Loucy (cell line): ENCODE results near the gene BOLA3.
A peak's percentile ranks its signal among the peaks of the same experiment; 100 is the strongest.

Experiments
- CTCF ChIP-seq: fragments of 200-600 bp; sonication (generic); conservative IDR thresholded peaks from 2 replicates; pipeline ENCODE4 v1.5.1; 2014; ENCODE audit warnings: mild to moderate bottlenecking, antibody characterized with exemption, low read length
- EZH2phosphoT487 ChIP-seq: fragments of 200-600 bp; IDR thresholded peaks from 2 replicates; pipeline ENCODE4 v1.6.1; 2018; ENCODE audit warnings: antibody characterized with exemption, mild to moderate bottlenecking, moderate library complexity, borderline replicate concordance

- TF ChIP-seq CTCF = peak; percentile 60
- no peak for TF ChIP-seq EZH2phosphoT487
These were observed 5.4 kb downstream of the BOLA3 start for GRCh38 chr2:74142340-74142739.
